Kidney epithelial cell (primary cell): ENCODE results near the gene APOL4. TPM values are rescaled to one million over a fixed set of nuclear protein-coding genes. Genes with fewer than 3 reads are reported as not detected.

ENCODE experiments used
- DNase-seq: peaks from one replicate; pipeline ENCODE4 v3.0.0-alpha.2; 2010; ENCODE audit warnings: low read depth
- H3K27me3 ChIP-seq: 2 replicates; pipeline ENCODE4 v1.6.0; 2011; ENCODE audit warnings: low read length; ENCODE audit not compliant: control insufficient read depth, insufficient read depth
- H3K36me3 ChIP-seq: 2 replicates; pipeline ENCODE4 v1.5.1; 2011; ENCODE audit warnings: low read length; ENCODE audit not compliant: control insufficient read depth, insufficient read depth
- H3K4me3 ChIP-seq: 2 replicates; pipeline ENCODE4 v1.5.1; 2011; ENCODE audit warnings: low read depth, mild to moderate bottlenecking, control low read depth, low read length
- total RNA-seq: library from RNA; depleted of rRNA; stranded (reverse); fragments of >200 nt; gene quantifications from 2 replicates; pipeline ENCODE4 v1.2.3, GENCODE V29; 2015
- TF ChIP-seq, protein P1 (sequence below): IDR thresholded peaks from 2 replicates; pipeline ENCODE4 v1.5.1; 2011; ENCODE audit warnings: mild to moderate bottlenecking, moderate library complexity, low read length, control low read depth, inconsistent platforms; ENCODE audit not compliant: insufficient read depth, poor library complexity, severe bottlenecking

APOL4 gene
- total RNA-seq, 1 donor from 2014 or later = not detected

DNA sequence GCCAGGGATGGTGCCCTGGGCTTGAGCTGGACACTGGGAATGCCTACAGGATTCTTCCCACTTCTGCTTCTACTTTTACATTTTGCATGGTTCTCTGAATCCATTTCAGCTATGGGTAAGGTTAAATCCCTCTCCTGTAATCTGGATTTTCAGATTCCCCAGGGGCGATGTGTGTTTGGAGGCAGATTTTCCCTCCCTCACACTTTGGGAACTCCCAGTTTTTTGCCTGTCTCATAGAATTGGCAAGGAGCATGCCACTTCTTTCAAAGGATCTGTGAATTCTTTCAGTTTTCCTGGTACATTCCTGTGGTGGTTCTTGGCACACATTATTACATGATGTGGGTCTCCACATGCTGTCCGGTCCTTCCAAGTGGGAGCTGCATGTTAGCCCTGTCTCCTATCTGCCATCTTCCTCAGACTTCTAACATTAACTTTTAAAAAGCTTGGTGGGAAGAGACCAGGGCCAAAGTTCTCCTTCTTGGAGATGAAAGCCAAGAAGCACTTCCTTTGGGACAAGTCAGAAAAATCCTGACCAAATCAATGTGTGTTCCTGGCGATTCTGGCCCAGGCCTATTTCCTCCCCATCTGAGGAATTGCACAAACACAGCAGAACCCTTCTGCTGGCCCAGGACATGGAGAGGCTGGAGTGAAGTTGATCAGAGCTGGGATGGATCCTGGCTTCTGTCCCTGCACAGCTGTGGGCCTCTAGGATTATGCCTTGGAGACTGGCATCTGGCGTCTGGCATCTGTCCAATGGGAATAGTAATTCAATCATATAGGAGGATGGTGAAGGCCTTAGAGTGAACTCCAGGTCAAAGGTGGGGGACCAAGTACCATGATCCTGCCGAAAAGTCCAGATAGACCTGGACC lies 43.1 kb upstream of the APOL4 start:
- TF ChIP-seq, protein P1, sequence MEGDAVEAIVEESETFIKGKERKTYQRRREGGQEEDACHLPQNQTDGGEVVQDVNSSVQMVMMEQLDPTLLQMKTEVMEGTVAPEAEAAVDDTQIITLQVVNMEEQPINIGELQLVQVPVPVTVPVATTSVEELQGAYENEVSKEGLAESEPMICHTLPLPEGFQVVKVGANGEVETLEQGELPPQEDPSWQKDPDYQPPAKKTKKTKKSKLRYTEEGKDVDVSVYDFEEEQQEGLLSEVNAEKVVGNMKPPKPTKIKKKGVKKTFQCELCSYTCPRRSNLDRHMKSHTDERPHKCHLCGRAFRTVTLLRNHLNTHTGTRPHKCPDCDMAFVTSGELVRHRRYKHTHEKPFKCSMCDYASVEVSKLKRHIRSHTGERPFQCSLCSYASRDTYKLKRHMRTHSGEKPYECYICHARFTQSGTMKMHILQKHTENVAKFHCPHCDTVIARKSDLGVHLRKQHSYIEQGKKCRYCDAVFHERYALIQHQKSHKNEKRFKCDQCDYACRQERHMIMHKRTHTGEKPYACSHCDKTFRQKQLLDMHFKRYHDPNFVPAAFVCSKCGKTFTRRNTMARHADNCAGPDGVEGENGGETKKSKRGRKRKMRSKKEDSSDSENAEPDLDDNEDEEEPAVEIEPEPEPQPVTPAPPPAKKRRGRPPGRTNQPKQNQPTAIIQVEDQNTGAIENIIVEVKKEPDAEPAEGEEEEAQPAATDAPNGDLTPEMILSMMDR = no peak
- DNase-seq = no peak
- Histone ChIP-seq H3K36me3 (no peaks in the 10 kb centered on the region), H3K4me3 (no peak overlapping the region), H3K27me3 (no peaks in the 10 kb centered on the region)

DNA sequence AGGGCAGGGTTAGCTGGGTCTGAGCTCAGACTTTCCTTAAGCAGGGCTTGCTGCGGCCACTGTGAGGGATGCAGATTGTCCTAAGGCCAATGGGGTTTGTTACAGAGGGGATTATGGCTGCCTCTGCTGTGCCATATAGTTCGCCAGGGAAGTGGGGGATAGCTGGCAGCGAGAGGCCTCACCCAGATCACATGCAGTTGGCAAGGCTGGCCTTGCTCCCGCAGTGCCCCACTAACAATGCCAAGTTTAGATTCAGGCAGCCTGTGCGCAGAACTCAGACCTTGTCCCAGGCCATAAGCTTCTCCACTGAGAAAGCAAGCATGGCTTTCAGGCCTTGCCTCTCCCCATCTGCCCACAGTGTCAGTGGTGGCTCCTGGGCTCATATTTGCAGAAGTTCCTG lies 42.4 kb upstream of the APOL4 start:
- no peak overlapping the region for H3K4me3 ChIP-seq
- H3K27me3 ChIP-seq = no peaks in the 10 kb centered on the region
- H3K36me3 ChIP-seq = no peaks in the 10 kb centered on the region
- TF ChIP-seq, protein P1 = no peak
- no peak for DNase-seq

DNA sequence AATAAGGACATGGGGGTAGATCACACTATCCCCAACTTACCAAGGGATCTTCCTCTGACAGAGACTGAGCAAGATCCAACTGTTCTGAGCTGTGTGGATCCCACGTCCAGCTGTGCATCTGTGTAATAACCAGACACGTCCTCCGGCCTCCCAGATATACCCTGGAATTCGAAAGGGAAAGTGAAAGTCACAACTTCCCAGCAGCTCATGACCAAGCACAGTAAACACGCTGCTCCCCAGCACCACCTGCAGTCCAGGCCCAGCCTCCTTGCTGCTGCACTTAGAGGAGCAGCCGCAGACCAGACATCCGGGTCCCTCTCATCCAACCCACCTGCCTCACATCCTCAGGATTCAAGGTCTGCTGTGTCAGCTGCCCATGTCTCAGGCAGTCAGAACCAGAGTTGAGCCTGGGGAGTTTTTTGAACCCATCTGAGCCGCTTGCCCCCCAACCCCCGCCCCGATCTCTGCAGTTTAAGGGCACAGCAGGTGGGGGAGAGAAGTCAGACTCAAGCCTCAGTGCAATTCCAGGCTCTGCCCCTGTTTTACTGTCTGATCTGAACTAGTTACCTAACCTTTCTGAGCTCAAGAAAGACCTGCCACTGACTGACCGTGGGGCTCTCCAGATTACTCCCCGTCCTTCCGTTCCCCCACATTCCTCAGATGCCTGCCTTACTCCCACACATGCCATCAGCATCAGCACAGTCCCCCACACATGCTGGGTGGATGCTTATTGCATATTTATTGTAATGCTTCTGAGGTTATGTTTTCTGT lies 38.0 kb upstream of the APOL4 start, which contains the start of gene APOL2:
Gene APOL2, minus strand, starts transcription at position 127 of the 771 bp plus-strand sequence. CDS start 6,365 bp downstream, outside the sequence.
- TF ChIP-seq, protein P1 = peak; percentile 73
- Histone ChIP-seq H3K36me3 (no peaks in the 10 kb centered on the region), H3K4me3 (peak within 1 kb of the TSS; percentile 45), H3K27me3 (no peaks in the 10 kb centered on the region)
- peak; percentile 83 for DNase-seq

DNA sequence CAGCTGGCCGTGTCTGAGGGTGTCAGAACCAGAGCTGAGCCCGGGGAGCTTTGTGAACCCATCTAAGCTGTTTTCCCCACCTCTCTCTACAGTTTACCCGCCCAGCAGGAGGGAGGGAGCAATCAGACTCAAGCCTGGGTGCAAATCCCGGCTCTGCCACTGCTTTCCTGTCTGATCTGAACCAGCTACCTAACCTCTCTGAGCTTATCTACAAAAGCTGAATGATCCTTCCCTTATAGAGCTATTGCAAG lies 37.5 kb upstream of the APOL4 start:
- no peaks in the 10 kb centered on the region for H3K27me3 ChIP-seq
- no peak for DNase-seq
- peak overlapping the region; percentile 45 for H3K4me3 ChIP-seq
- no peaks in the 10 kb centered on the region for H3K36me3 ChIP-seq
- TF ChIP-seq, protein P1 = no peak

DNA sequence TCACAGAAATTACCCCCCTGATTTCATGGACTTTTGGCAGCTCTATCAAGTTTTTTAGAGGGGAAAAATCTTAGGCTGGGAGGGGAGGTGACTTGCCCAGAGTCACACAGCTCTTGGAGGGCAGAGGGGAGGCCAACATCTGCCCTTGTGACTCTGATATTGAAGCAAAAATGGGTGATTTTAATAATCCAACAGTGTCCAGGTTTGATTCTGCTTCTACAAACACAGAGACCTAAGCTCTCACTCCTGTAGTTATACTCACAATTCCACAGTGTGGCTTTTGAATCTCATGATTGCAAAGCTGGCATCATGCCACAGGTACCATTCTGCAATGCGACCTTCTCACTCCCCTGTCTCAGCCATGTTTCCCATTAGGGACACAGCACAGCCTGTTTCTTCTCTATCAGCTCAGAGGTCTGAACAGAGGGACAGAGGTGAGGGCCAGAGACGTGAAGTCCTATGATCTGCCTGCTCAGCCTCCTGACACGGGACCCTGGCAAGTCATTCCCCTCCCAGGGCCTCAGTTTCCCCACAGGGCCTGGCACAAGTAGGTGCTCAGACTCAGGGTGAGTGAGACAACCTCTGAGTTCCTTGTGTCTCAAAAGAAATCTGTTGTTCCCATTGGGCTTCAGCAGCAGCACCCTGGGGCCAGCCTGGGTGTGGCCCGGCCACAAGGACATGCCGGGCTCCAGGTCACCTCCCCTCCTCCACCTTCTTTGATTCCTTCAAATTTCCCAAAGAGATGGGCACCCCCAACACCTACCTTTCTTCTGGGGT lies 37.0 kb upstream of the APOL4 start:
- Histone ChIP-seq H3K27me3 (no peaks in the 10 kb centered on the region), H3K4me3 (peak overlapping the region; percentile 45), H3K36me3 (no peaks in the 10 kb centered on the region)
- TF ChIP-seq, protein P1 = no peak
- no peak for DNase-seq
